Keratinocyte (primary cell): ENCODE measurements around the gene SPAG16. TPM values are rescaled to one million over a fixed set of nuclear protein-coding genes. Genes with fewer than 3 reads are reported as not detected.
A peak's percentile ranks its signal among the peaks of the same experiment; 100 is the strongest.

Experiments used
- DNase-seq: peaks from one replicate; pipeline ENCODE4 v3.0.0-alpha.2; 2011; ENCODE audit warnings: low read depth, missing footprints, low spot score
- FAIRE-seq: peaks from 2 replicates; lab custom pipeline; 2011; peaks lifted over from hg19 to GRCh38; lab: Jason Lieb, UNC
- H2AFZ ChIP-seq: 2 replicates; pipeline ENCODE4 v1.6.0; 2012; ENCODE audit warnings: low read length, control low read depth, inconsistent platforms; ENCODE audit not compliant: control insufficient read depth
- H3K27ac ChIP-seq: 2 replicates; pipeline ENCODE4 v1.5.1; 2011; ENCODE audit warnings: low read length; ENCODE audit not compliant: control insufficient read depth, insufficient read depth
- H3K27me3 ChIP-seq: 3 replicates; pipeline ENCODE4 v1.6.0; 2011; ENCODE audit warnings: low read length; ENCODE audit not compliant: control insufficient read depth, insufficient read depth; ENCODE audit errors: extremely low read depth
- H3K36me3 ChIP-seq, 2 experiments: 2 replicates in 1 of 2; 3 replicates in 1 of 2; pipeline ENCODE4 v1.5.1; 2011; ENCODE audit warnings: low read length in 2 of 2, mild to moderate bottlenecking in 1 of 2; ENCODE audit not compliant: control insufficient read depth in 2 of 2, insufficient read depth in 2 of 2; ENCODE audit errors: extremely low read depth in 1 of 2
- H3K4me1 ChIP-seq: 3 replicates; pipeline ENCODE4 v1.5.1; 2011; ENCODE audit warnings: low read length; ENCODE audit not compliant: control insufficient read depth, insufficient read depth; ENCODE audit errors: extremely low read depth
- H3K4me2 ChIP-seq: 3 replicates; pipeline ENCODE4 v1.6.0; 2011; ENCODE audit warnings: low read depth, low read length; ENCODE audit not compliant: control insufficient read depth, insufficient read depth; ENCODE audit errors: extremely low read depth
- H3K4me3 ChIP-seq, 3 experiments: fragments of 200-600 bp in 1 of 3; sonication (generic) in 1 of 3; 2 replicates in 2 of 3; 3 replicates in 1 of 3; pipeline ENCODE4 v1.5.1; 2011 to 2016; ENCODE audit warnings: low read length in 3 of 3, mild to moderate bottlenecking in 3 of 3, control low read depth in 2 of 3, inconsistent platforms in 1 of 3, low read depth in 1 of 3, mixed read lengths in 1 of 3, mixed run types in 1 of 3, moderate library complexity in 1 of 3; ENCODE audit not compliant: control insufficient read depth in 2 of 3, insufficient read depth in 2 of 3; ENCODE audit errors: extremely low read depth in 1 of 3
- H3K79me2 ChIP-seq: 2 replicates; pipeline ENCODE4 v1.6.0; 2012; ENCODE audit warnings: low read length; ENCODE audit not compliant: control insufficient read depth, insufficient read depth
- H3K9ac ChIP-seq: 3 replicates; pipeline ENCODE4 v1.6.0; 2011; ENCODE audit warnings: low read length; ENCODE audit not compliant: control insufficient read depth, insufficient read depth; ENCODE audit errors: extremely low read depth
- H3K9me1 ChIP-seq: 3 replicates; pipeline ENCODE4 v1.6.0; 2011; ENCODE audit warnings: low read length; ENCODE audit not compliant: control insufficient read depth, insufficient read depth; ENCODE audit errors: extremely low read depth
- H3K9me3 ChIP-seq: 2 replicates; pipeline ENCODE4 v1.5.1; 2012; ENCODE audit warnings: low read depth, low read length; ENCODE audit not compliant: control insufficient read depth
- H4K20me1 ChIP-seq: 3 replicates; pipeline ENCODE4 v1.6.0; 2011; ENCODE audit warnings: low read length; ENCODE audit not compliant: control insufficient read depth, insufficient read depth; ENCODE audit errors: extremely low read depth
- EZH2 ChIP-seq: IDR thresholded peaks from one replicate; pipeline ENCODE4 v1.6.1; 2012; ENCODE audit warnings: inconsistent platforms, mild to moderate bottlenecking, low read length, moderate library complexity
- dilution Hi-C: fragments of 300-500 bp; cut with MboI; formaldehyde crosslinking; loops from one replicate; pipeline ENCODE4 v1.7.0; 2020; ENCODE audit warnings: low sequenced_read_pairs; ENCODE audit not compliant: extremely low pct_ligation_motif_present
- polyA plus RNA-seq, 5 experiments: library from polyadenylated mRNA; depleted of rRNA in 3 of 5; stranded (reverse) in 3 of 5; stranded (forward) in 1 of 5; unstranded in 1 of 5; fragments of >200 nt; gene quantifications; 1 replicate in 1 of 5; 2 replicates in 3 of 5; 3 replicates in 1 of 5; pipeline versions ENCODE4 v1.2.1 to v1.2.3, GENCODE V29; 2011 to 2012; ENCODE audit warnings: missing spikeins in 2 of 5, low read depth in 1 of 5, low replicate concordance in 1 of 5
- TF ChIP-seq, protein P1 (sequence below), 3 experiments: IDR thresholded peaks in 1 of 3; conservative IDR thresholded peaks in 1 of 3; optimal IDR thresholded peaks in 1 of 3; 2 replicates in 2 of 3; 3 replicates in 1 of 3; pipeline versions ENCODE3 to v1.5.1; 2011; ENCODE audit warnings: low read length in 3 of 3, mild to moderate bottlenecking in 3 of 3, moderate library complexity in 2 of 3, control low read depth in 1 of 3, inconsistent platforms in 1 of 3; ENCODE audit not compliant: insufficient read depth in 2 of 3; ENCODE audit errors: extremely low read depth in 1 of 3

The SPAG16 gene
- polyA plus RNA-seq, 1 donor (not counting 4 experiments of a cell fraction or from before 2014, with no cell fraction given) = 19.6 TPM

DNA sequence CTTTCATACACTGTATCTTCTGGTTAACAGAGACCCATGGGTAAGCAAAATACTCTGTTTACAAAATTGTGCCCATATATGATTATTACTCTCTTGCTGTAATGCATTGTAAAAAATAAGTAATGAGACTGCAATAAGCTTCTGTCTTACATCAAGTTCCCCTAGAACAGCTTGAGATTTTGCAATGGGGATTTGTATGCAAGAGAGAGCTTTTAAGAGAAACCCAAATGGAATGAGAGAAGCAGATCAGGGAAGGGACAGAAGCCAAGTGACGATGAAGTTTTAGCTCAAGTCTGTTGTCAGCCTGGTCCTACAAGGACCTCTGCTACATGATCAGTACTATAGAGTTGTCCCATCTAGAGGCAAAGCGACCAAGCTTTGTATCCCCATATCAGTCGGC, 908.4 kb downstream of the SPAG16 start:
- dilution Hi-C loops = no loop called here
- Histone ChIP-seq H3K4me1 (peaks cover 10% of the 10 kb centered on the region), H3K36me3 (no peaks in the 10 kb centered on the region), H3K4me2 (no peak overlapping the region), H3K9me3 (no peaks in the 10 kb centered on the region), H3K9me1 (no peaks in the 10 kb centered on the region), H3K27me3 (no peaks in the 10 kb centered on the region), H3K4me3 (no peak overlapping the region), H3K79me2 (no peaks in the 10 kb centered on the region), H2AFZ (no peak overlapping the region), H4K20me1 (no peaks in the 10 kb centered on the region), H3K27ac (no peak overlapping the region), H3K9ac (no peak overlapping the region)
- no peak for DNase-seq
- no peak for FAIRE-seq
- TF ChIP-seq, protein P1, sequence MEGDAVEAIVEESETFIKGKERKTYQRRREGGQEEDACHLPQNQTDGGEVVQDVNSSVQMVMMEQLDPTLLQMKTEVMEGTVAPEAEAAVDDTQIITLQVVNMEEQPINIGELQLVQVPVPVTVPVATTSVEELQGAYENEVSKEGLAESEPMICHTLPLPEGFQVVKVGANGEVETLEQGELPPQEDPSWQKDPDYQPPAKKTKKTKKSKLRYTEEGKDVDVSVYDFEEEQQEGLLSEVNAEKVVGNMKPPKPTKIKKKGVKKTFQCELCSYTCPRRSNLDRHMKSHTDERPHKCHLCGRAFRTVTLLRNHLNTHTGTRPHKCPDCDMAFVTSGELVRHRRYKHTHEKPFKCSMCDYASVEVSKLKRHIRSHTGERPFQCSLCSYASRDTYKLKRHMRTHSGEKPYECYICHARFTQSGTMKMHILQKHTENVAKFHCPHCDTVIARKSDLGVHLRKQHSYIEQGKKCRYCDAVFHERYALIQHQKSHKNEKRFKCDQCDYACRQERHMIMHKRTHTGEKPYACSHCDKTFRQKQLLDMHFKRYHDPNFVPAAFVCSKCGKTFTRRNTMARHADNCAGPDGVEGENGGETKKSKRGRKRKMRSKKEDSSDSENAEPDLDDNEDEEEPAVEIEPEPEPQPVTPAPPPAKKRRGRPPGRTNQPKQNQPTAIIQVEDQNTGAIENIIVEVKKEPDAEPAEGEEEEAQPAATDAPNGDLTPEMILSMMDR (optimal IDR thresholded peaks at IDR 0.05 in 1 of 3, IDR thresholded peaks at IDR 0.05 in 1 of 3, conservative IDR thresholded peaks at IDR 0.05 in 1 of 3; ENCODE audit: extremely low read depth in 1 of 3, insufficient read depth in 2 of 3, low read length in 3 of 3) = no peak
- TF ChIP-seq EZH2 = no peak

DNA sequence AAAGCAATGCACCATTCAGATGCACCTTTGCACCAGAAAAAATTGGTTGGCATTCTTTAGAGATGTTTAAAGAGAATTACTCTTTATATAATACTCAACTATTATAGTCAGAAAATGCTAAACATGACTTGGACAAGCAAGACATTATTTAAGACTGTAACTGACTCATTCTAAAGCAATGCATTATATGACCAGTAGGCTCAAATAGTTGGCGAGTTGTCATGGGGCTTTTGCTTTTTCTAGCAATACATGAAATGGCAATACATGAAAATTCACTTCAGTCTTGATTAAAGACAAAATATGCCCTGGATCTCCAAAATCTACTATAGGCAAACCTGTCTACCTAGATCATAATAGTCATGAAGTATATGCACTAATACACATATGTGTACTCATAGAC, 909.7 kb downstream of the SPAG16 start:
- TF ChIP-seq, protein P1 (optimal IDR thresholded peaks at IDR 0.05 in 1 of 3, IDR thresholded peaks at IDR 0.05 in 1 of 3, conservative IDR thresholded peaks at IDR 0.05 in 1 of 3; ENCODE audit: extremely low read depth in 1 of 3, insufficient read depth in 2 of 3, low read length in 3 of 3) = peak in 1 of 3 experiments; percentile 14
- no peak for TF ChIP-seq EZH2
- Histone ChIP-seq H3K27ac (no peak overlapping the region), H3K27me3 (no peaks in the 10 kb centered on the region), H3K4me2 (no peak overlapping the region), H3K36me3 (no peaks in the 10 kb centered on the region), H3K9me1 (no peaks in the 10 kb centered on the region), H3K4me3 (no peak overlapping the region), H3K4me1 (peaks cover 10% of the 10 kb centered on the region), H3K9me3 (no peaks in the 10 kb centered on the region), H2AFZ (no peak overlapping the region), H3K79me2 (no peaks in the 10 kb centered on the region), H4K20me1 (no peaks in the 10 kb centered on the region), H3K9ac (no peak overlapping the region)
- dilution Hi-C loops = no loop called here
- FAIRE-seq (peak; percentile 48), DNase-seq (no peak)
